Gastroesophageal sphincter (tissue), 3 donors: Measurements from ENCODE around the gene MED31.

Experiments used
- CTCF ChIP-seq, 4 experiments: fragments of 200-600 bp in 2 of 4; fragments of 450-650 bp in 2 of 4; sonication (generic) in 1 of 4; IDR thresholded peaks; one replicate each; pipeline ENCODE4 v1.5.1; 2017 to 2019; ENCODE audit warnings: antibody characterized with exemption in 4 of 4, mild to moderate bottlenecking in 2 of 4, moderate library complexity in 2 of 4
- EP300 ChIP-seq: sonication (generic); formaldehyde crosslinking; IDR thresholded peaks from one replicate; pipeline ENCODE4 v1.6.1; 2017; ENCODE audit warnings: antibody characterized with exemption, mild to moderate bottlenecking
- POLR2A ChIP-seq, 2 donors: fragments of 450-650 bp; IDR thresholded peaks; one replicate each; pipeline ENCODE4 v1.6.1; 2017; ENCODE audit warnings: antibody characterized with exemption in 2 of 2, mild to moderate bottlenecking in 2 of 2, moderate library complexity in 1 of 2
- POLR2AphosphoS5 ChIP-seq: sonication (generic); formaldehyde crosslinking; IDR thresholded peaks from one replicate; pipeline ENCODE4 v1.6.1; 2017; ENCODE audit warnings: antibody characterized with exemption

GRCh38 chr17:6667516-6667915 is 16.1 kb upstream of the MED31 start:
- TF ChIP-seq POLR2AphosphoS5 (no peak), CTCF (IDR thresholded peaks at IDR 0.05) (no peak), POLR2A (IDR thresholded peaks at IDR 0.05) (no peak), EP300 (no peak)
